ENCODE measurements around the gene FBXW8. TPM values are rescaled to one million over a fixed set of nuclear protein-coding genes. Genes with fewer than 3 reads are reported as not detected.

FBXW8 gene
- total and polyA plus RNA-seq, 2 donors (not counting 1 experiment from before 2014, with no cell fraction given) = 11.7 to 20.9 TPM

DNA sequence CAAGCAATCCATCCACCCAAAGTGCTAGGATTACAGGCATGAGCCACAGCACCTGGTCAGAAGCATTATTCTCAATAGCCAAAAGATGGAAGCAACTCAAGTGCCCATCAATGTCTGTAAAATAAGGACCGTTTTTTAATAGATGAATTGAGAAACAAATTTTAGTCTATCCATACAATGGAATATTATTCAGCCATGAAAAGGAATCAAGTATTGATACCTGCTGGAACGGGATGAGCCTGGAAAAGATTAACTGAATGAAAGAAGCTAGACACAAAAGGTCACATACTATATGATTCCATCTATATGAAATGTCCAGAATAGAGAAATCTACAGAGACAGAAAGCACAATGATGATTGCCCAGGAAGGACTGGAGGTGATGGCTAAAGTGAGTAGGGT is 9.1 kb upstream of the FBXW8 start:
- DNase-seq (ENCODE audit: low read depth in 2 of 2) = no peak
- Histone ChIP-seq H3K9ac (ENCODE audit: insufficient read depth, low read length) (no peak overlapping the region), H3K4me1 (ENCODE audit: control insufficient read depth, extremely low read depth, insufficient read depth, low read length) (no peaks in the 10 kb centered on the region), H3K27me3 (ENCODE audit: control insufficient read depth, insufficient read depth, low read length) (peaks cover 8% of the 10 kb centered on the region), H4K20me1 (ENCODE audit: control insufficient read depth, extremely low read depth, insufficient read depth, low read length) (no peaks in the 10 kb centered on the region), H2AFZ (ENCODE audit: low read length) (no peak overlapping the region), H3K79me2 (ENCODE audit: control insufficient read depth, insufficient read depth, low read length) (no peaks in the 10 kb centered on the region), H3K4me3 (replicated peaks in 1 of 4; ENCODE audit: control extremely low read depth in 1 of 4, insufficient read depth in 1 of 4, low read depth in 3 of 4, low read length in 4 of 4) (no peak overlapping the region), H3K27ac (ENCODE audit: insufficient read depth, low read length) (no peak overlapping the region), H3K4me2 (ENCODE audit: extremely low read depth, insufficient read depth, low read length) (no peak overlapping the region), H3K9me3 (ENCODE audit: control insufficient read depth, insufficient read depth, low read depth, low read length) (no peaks in the 10 kb centered on the region), H3K36me3 (ENCODE audit: control insufficient read depth, insufficient read depth, low read length) (no peaks in the 10 kb centered on the region)
- no peak for TF ChIP-seq EZH2 (IDR thresholded peaks at IDR 0.05; ENCODE audit: low read length, missing control alignments)
- TF ChIP-seq, protein P1, sequence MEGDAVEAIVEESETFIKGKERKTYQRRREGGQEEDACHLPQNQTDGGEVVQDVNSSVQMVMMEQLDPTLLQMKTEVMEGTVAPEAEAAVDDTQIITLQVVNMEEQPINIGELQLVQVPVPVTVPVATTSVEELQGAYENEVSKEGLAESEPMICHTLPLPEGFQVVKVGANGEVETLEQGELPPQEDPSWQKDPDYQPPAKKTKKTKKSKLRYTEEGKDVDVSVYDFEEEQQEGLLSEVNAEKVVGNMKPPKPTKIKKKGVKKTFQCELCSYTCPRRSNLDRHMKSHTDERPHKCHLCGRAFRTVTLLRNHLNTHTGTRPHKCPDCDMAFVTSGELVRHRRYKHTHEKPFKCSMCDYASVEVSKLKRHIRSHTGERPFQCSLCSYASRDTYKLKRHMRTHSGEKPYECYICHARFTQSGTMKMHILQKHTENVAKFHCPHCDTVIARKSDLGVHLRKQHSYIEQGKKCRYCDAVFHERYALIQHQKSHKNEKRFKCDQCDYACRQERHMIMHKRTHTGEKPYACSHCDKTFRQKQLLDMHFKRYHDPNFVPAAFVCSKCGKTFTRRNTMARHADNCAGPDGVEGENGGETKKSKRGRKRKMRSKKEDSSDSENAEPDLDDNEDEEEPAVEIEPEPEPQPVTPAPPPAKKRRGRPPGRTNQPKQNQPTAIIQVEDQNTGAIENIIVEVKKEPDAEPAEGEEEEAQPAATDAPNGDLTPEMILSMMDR (conservative IDR thresholded peaks at IDR 0.05 in 1 of 2, IDR thresholded peaks at IDR 0.05 in 1 of 2; ENCODE audit: low read depth in 1 of 2, low read length in 2 of 2) = no peak

DNA sequence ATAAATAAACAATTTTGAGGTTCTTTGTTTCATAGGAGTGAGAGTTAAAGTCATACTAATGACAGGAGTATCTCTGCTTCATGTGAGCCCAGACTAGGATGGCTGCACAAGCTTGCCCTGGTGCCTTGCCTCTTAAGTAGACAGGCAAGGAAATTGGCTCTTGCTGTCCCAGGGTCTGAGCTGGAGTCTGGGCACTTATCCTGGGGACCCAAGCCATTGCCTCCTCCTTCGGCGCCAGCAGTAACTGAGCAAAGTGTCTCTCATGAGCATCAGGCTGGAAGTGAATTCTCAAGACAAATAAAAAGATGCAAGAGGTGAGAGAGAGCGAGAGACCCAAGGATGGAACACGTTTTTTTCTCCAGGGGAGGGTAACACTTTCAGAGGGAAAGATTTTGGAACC is 6.9 kb upstream of the FBXW8 start:
- no peak for DNase-seq (ENCODE audit: low read depth in 2 of 2)
- no peaks in the 10 kb centered on the region for H3K9me3 ChIP-seq (ENCODE audit: control insufficient read depth, insufficient read depth, low read depth, low read length)
- TF ChIP-seq EZH2 (IDR thresholded peaks at IDR 0.05; ENCODE audit: low read length, missing control alignments) = no peak
- TF ChIP-seq, protein P1 (conservative IDR thresholded peaks at IDR 0.05 in 1 of 2, IDR thresholded peaks at IDR 0.05 in 1 of 2; ENCODE audit: low read depth in 1 of 2, low read length in 2 of 2) = no peak
- no peaks in the 10 kb centered on the region for H3K36me3 ChIP-seq (ENCODE audit: control insufficient read depth, insufficient read depth, low read length)
- H2AFZ ChIP-seq (ENCODE audit: low read length) = no peak overlapping the region
- H3K27me3 ChIP-seq (ENCODE audit: control insufficient read depth, insufficient read depth, low read length) = peaks cover 7% of the 10 kb centered on the region
- H3K4me3 ChIP-seq (replicated peaks in 1 of 4; ENCODE audit: control extremely low read depth in 1 of 4, insufficient read depth in 1 of 4, low read depth in 3 of 4, low read length in 4 of 4) = no peak overlapping the region
- H3K9ac ChIP-seq (ENCODE audit: insufficient read depth, low read length) = no peak overlapping the region
- H3K4me2 ChIP-seq (ENCODE audit: extremely low read depth, insufficient read depth, low read length) = no peak overlapping the region
- H3K27ac ChIP-seq (ENCODE audit: insufficient read depth, low read length) = no peak overlapping the region
- H3K4me1 ChIP-seq (ENCODE audit: control insufficient read depth, extremely low read depth, insufficient read depth, low read length) = no peaks in the 10 kb centered on the region
- no peaks in the 10 kb centered on the region for H4K20me1 ChIP-seq (ENCODE audit: control insufficient read depth, extremely low read depth, insufficient read depth, low read length)
- H3K79me2 ChIP-seq (ENCODE audit: control insufficient read depth, insufficient read depth, low read length) = no peaks in the 10 kb centered on the region

DNA sequence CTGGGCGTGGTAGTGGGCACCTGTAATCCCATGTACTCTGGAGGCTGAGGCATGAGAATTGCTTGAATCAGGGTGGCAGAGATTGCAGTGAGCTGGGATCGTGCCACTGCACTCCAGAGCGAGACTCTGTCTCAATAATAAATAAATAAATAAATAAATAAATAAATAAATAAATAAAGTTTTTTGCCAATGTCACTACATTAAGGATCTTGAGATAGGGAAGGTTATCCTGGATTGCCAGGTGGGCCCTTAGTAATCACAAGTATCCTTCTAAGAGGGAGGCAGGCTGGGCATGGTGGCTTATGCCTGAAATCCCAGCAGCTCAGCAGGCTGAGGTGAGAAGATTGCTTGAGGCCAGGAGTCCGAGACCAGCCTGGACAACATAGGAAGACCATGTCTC is 4.5 kb upstream of the FBXW8 start:
- Histone ChIP-seq H2AFZ (ENCODE audit: low read length) (no peak overlapping the region), H3K9ac (ENCODE audit: insufficient read depth, low read length) (no peak overlapping the region), H3K4me3 (replicated peaks in 1 of 4; ENCODE audit: control extremely low read depth in 1 of 4, insufficient read depth in 1 of 4, low read depth in 3 of 4, low read length in 4 of 4) (no peak overlapping the region), H3K9me3 (ENCODE audit: control insufficient read depth, insufficient read depth, low read depth, low read length) (no peaks in the 10 kb centered on the region), H3K79me2 (ENCODE audit: control insufficient read depth, insufficient read depth, low read length) (peaks cover under 1% of the 10 kb centered on the region), H3K4me2 (ENCODE audit: extremely low read depth, insufficient read depth, low read length) (no peak overlapping the region), H3K36me3 (ENCODE audit: control insufficient read depth, insufficient read depth, low read length) (no peaks in the 10 kb centered on the region), H4K20me1 (ENCODE audit: control insufficient read depth, extremely low read depth, insufficient read depth, low read length) (no peaks in the 10 kb centered on the region), H3K27ac (ENCODE audit: insufficient read depth, low read length) (no peak overlapping the region), H3K27me3 (ENCODE audit: control insufficient read depth, insufficient read depth, low read length) (peaks cover 2% of the 10 kb centered on the region), H3K4me1 (ENCODE audit: control insufficient read depth, extremely low read depth, insufficient read depth, low read length) (no peaks in the 10 kb centered on the region)
- TF ChIP-seq, protein P1 (conservative IDR thresholded peaks at IDR 0.05 in 1 of 2, IDR thresholded peaks at IDR 0.05 in 1 of 2; ENCODE audit: low read depth in 1 of 2, low read length in 2 of 2) = no peak
- TF ChIP-seq EZH2 (IDR thresholded peaks at IDR 0.05; ENCODE audit: low read length, missing control alignments) = no peak
- DNase-seq (ENCODE audit: low read depth in 2 of 2) = no peak
